GM13976 (cell line): Measurements from ENCODE around the gene HTR4.

Experiments used
- DNase-seq: peaks from one replicate; pipeline ENCODE4 v3.0.0; 2012; ENCODE audit warnings: low spot score
- in situ Hi-C: fragments of 300-500 bp; cut with MboI; formaldehyde crosslinking; loops from one replicate; pipeline ENCODE4 v1.12.0; 2022; ENCODE audit warnings: low sequenced_read_pairs, mixed read lengths, inconsistent platforms; ENCODE audit not compliant: unreplicated experiment
- TF ChIP-seq, protein P1 (sequence below): IDR thresholded peaks from 2 replicates; pipeline ENCODE4 v1.5.1; 2012; ENCODE audit warnings: borderline replicate concordance, mild to moderate bottlenecking; ENCODE audit not compliant: insufficient read depth; ENCODE audit errors: extremely low read depth, missing control alignments, control extremely low read depth

The HTR4 gene

DNA sequence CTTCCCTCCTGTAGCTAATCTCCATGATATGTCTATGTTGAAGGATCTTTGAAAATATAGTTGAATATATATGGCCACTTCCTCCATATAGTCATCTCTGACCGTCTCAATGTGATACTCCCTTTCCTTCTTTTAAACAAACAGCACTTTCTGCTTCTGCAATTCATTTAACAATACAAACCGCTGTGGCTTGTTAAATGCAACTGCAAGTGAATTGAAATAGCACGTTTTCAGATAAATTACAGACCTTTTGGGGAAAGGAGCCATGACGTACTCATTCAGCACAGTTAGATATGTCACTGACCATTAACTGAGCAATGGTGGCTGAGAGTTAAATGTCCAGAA lies 188.1 kb downstream of the HTR4 start:
- no peak for DNase-seq
- TF ChIP-seq, protein P1, sequence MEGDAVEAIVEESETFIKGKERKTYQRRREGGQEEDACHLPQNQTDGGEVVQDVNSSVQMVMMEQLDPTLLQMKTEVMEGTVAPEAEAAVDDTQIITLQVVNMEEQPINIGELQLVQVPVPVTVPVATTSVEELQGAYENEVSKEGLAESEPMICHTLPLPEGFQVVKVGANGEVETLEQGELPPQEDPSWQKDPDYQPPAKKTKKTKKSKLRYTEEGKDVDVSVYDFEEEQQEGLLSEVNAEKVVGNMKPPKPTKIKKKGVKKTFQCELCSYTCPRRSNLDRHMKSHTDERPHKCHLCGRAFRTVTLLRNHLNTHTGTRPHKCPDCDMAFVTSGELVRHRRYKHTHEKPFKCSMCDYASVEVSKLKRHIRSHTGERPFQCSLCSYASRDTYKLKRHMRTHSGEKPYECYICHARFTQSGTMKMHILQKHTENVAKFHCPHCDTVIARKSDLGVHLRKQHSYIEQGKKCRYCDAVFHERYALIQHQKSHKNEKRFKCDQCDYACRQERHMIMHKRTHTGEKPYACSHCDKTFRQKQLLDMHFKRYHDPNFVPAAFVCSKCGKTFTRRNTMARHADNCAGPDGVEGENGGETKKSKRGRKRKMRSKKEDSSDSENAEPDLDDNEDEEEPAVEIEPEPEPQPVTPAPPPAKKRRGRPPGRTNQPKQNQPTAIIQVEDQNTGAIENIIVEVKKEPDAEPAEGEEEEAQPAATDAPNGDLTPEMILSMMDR, result no peak
- in situ Hi-C loops, result loop anchor here (10.0 to 25.0 kb wide), 2 partner anchors 249 to 279 kb away; no protein-coding TSS in a partner anchor

DNA sequence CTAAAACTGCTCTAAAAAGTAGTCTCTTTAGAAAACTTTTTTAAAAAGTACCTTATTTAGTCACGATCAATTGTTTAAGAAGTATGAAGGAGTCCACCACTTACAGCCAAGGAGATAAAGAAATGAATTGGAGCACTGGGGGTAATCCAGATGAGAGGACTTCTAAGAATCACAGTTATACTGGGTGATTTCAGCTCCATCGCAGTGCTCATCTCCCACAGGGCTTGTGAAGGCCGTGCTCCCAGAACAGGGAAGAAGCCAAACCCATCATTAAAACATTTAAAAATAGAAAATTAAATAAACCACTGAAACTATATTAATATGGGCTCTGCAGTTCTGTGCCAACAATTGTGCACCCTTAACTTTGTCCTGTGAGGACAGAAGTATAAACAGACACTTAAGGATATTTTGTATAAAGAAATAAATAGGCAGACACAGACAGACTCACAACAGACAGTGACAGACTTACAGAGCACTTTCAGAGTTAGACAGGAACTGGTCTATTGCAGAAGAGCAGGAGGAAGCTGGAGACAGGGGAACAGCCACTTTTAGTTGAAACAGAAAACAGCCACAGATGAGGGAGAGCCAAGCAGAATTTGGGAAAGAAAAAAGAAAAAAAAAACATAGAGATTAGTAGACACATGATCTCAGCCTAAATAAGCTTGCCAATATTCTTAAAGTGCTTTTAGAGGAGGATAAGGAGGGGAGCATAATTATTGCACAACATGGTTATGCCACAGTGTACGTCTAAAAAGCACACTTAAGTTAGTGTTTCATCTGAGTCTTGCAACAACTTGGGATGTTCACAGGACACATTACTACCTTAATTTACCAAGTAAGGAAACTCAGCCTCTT lies 188.7 kb downstream of the HTR4 start:
- in situ Hi-C loops, result loop anchor here (10.0 to 25.0 kb wide), 2 partner anchors 249 to 278 kb away; no protein-coding TSS in a partner anchor
- no peak for DNase-seq

DNA sequence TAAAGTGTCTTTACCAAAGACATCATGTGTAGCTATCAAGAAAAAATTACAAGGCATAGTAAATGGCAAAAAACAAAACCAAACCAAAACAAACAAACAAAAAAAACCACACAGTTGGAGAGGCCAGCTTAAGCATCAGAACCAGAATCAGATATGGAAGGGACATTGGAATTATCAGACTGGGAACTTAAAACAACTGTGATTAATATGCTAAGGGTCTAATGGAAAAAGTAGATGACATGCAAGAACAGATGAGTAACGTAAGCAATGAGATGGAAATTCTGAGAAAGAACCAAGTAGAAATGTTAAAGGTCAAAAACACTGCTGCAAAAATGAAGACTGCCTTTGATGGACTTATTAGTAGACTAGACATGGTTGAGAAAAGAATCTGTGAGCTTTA lies 194.7 kb downstream of the HTR4 start:
- DNase-seq, result no peak
- TF ChIP-seq, protein P1, result no peak
- in situ Hi-C loops, result loop anchor here (10.0 to 25.0 kb wide), 2 partner anchors 255 to 272 kb away; no protein-coding TSS in a partner anchor

More for the DNA sequence above, 188.7 kb downstream of the HTR4 start:
- TF ChIP-seq, protein P1, result no peak

DNA sequence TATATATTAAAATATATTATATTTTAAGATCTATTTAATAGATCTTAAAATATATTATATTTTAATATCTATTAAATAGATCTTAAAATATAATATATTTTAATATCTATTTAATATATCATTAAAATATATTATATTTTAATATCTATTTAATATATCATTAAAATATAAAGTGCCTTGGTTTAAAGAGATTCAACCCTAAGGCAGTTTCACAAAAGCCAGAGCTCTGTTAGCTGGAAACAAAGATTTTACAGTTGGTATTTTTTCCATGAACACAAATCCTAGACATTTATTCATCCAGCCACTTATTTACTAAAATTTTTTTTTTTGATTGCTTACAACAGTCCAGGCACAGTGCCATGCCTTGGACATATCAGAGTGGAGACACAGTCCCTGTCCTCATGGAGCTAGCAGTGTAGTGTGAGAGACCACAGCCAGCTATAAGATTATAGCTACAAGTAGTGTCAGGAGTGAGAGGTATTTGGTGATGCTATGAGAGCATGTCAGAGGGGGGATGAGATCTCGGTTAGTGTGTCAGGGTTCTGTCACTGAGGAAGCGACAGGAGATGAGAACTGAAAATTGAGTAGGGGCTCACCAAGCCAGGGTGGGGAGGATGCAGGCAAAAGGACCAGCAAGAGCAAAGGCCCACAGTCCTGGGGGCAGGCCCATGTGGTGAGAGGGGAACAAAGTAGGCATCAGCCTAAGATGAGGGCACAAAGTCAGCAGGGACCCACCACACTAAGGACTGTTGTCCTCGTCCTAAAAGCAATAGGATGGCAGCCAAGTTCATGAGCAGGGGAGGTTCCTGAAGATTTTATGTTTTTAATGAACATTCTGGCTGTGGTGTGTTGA lies 196.1 kb downstream of the HTR4 start:
- in situ Hi-C loops, result loop anchor here (25.0 kb wide), 1 partner anchor 271 kb away; no protein-coding TSS in a partner anchor
- DNase-seq, result no peak
- TF ChIP-seq, protein P1, result no peak

DNA sequence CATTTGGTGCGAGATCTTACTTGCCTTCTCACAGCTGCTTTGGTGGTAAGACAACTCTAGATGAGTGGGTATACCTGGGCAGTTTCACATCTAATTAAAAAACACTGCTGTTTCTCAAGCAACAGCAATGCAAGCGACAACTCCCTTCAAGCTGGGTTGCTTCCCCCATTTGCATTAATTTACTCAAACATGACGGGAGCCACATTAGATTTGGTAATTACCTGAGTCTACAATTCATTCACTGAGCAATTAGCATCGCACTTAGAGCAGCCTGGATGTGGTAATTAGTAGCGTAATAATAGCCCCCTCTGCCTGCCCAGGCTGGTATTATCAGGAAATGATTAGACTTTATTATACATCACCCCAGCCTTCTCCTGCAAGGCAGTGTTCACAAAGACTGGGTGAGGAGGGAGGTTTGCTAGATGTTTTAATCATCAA lies 197.1 kb downstream of the HTR4 start:
- in situ Hi-C loops, result loop anchor here (25.0 kb wide), 1 partner anchor 270 kb away; no protein-coding TSS in a partner anchor
- TF ChIP-seq, protein P1, result no peak
- no peak for DNase-seq

DNA sequence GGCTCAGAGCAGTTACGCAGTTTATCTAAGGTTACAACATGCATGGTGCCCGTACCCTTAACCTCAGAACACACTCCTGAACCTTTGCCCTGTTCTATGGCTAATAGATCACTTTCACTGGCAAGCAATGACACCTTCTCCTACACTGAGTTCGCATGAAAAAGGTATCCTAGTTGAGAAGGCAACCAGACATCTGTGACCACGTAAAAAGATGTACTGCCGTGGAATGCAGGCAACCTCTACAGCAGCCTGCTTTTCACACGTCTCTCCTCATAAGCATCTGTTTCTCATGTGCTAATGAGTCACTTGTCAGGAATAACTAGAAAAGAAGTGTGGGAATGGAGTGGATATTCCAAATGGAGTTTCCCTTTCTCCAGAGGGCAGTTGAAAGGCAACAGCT lies 199.1 kb downstream of the HTR4 start:
- DNase-seq, result no peak
- TF ChIP-seq, protein P1, result no peak
- in situ Hi-C loops, result loop anchor here (25.0 kb wide), 1 partner anchor 268 kb away; no protein-coding TSS in a partner anchor
